ENCODE data around the gene CCDC91.

Gene CCDC91

DNA sequence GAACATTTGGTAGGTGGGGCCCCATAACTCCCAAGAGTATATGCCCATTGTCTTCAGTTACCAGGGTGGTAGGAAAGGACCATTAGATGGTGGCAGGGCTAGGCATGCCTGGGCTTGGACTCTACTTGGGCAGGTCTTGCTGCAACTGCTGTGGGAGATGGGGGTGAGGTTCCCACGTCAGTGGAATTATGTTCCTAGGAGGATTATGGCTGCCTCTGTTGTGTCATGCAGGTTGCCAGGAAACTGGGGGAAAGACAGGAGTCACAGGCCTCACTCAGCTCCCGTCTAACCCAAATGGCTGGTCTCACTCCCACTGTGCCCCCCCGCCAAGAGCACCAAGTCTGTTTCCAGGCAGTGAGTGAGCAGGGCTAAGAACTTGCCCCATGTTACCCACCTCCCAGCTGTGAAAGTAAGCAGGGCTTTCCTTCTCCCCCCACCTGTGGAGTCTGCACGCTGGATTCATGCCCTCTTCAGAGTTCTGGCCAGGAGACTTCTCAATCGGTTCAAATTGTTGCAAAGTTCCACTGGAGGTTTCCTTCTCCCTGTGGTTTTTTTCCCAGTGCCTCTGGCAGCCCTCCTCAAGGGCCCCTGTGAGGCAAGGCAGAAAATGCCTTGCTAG, 337.5 kb downstream of the CCDC91 start:
- DNase-seq (ENCODE audit: low read depth): no peak
- TF ChIP-seq, protein P1, sequence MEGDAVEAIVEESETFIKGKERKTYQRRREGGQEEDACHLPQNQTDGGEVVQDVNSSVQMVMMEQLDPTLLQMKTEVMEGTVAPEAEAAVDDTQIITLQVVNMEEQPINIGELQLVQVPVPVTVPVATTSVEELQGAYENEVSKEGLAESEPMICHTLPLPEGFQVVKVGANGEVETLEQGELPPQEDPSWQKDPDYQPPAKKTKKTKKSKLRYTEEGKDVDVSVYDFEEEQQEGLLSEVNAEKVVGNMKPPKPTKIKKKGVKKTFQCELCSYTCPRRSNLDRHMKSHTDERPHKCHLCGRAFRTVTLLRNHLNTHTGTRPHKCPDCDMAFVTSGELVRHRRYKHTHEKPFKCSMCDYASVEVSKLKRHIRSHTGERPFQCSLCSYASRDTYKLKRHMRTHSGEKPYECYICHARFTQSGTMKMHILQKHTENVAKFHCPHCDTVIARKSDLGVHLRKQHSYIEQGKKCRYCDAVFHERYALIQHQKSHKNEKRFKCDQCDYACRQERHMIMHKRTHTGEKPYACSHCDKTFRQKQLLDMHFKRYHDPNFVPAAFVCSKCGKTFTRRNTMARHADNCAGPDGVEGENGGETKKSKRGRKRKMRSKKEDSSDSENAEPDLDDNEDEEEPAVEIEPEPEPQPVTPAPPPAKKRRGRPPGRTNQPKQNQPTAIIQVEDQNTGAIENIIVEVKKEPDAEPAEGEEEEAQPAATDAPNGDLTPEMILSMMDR (IDR thresholded peaks at IDR 0.05; ENCODE audit: low read length, missing control alignments): no peak
- H3K4me3 ChIP-seq (replicated peaks; ENCODE audit: low read depth, low read length): no peak overlapping the region

DNA sequence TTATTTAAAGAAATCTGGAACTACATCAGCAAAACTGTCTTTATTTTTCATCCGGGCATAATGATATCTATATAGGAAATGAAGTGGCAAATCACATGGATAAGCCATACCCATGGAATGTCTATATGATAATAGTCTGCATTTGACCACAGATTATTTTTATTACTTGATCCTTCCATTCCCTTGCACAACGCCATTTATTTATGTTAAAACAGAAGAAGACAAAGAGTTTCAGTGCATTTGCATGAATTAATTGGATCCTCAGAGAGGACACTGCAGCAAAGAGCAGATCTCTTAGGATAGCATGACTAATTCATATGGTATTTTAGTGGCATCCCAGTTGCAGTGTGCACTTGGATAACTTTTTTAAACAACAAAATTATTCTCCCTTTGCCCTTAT, 345.0 kb downstream of the CCDC91 start:
- H3K4me3 ChIP-seq (replicated peaks; ENCODE audit: low read depth, low read length): no peak overlapping the region
- peak; percentile 64 for DNase-seq (ENCODE audit: low read depth)
- TF ChIP-seq, protein P1 (IDR thresholded peaks at IDR 0.05; ENCODE audit: low read length, missing control alignments): no peak

DNA sequence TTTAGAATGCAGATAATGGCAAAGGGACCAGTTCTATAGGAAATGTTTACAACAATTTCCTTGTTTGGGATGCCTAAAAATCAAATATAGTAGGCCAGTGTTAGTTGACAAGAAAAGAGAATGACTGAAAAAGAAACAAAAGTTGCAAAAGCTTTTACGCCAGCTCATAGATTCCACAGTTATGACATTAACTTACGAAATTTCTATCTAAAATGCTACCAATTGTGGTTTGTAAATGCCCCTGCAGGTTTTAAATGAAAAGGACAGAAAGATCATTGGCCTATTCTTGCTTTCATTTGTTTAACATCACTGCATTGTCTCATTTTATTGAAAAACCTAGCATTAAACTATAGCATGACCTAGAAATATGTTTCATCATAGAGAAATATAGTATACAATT, 345.8 kb downstream of the CCDC91 start:
- TF ChIP-seq, protein P1 (IDR thresholded peaks at IDR 0.05; ENCODE audit: low read length, missing control alignments): peak; percentile 31
- no peak overlapping the region for H3K4me3 ChIP-seq (replicated peaks; ENCODE audit: low read depth, low read length)
- peak; percentile 88 for DNase-seq (ENCODE audit: low read depth)

DNA sequence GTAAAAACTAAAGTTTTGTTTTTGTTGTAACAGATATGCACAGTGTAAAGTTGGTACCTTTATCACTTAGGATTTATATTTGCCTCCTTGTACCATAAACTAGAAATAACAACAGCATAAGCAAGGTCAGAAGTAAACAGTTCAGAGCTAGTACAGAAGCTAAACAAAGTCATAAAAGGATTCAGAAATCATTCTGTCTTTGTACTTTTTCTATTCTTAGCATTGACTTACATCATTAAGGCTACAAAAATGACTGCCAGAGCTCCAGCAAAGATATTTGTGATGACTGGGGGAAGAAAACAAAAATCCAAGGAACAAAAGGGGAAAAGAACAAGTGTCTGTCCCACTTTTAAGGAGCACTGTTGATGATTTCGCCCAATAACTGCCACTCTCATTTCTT, 347.2 kb downstream of the CCDC91 start:
- no peak for DNase-seq (ENCODE audit: low read depth)
- TF ChIP-seq, protein P1 (IDR thresholded peaks at IDR 0.05; ENCODE audit: low read length, missing control alignments): no peak
- no peak overlapping the region for H3K4me3 ChIP-seq (replicated peaks; ENCODE audit: low read depth, low read length)

DNA sequence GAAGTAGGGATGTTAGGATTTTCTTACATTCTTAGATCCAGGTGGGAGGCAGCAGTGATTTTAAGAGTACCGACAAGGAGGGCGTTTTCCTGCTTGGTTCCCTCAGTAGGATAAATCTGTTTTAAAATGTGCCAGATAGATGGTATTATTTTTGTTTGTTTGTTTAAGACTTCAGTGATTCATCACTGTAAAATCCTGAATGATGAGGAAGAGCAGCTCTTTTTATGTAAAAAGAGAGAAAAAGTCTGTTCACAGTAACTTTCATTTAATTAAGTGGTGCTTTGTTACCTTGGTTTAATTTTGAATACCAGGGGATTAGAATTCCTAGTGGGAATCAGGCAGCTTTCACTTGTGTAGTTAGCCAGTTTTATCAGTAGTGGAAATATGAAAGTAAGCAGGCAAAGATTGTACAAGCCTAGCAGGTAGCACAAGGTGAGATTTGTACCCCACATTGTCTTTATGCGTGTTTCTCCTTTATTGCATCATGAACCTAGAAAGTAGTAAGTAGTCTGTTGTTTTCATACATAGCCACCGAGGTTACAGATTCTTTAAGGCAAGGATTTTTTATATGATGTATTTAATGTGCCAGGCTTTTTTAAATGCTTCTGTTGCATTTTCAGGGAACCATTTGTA, 349.6 kb downstream of the CCDC91 start:
- no peak for DNase-seq (ENCODE audit: low read depth)
- TF ChIP-seq, protein P1 (IDR thresholded peaks at IDR 0.05; ENCODE audit: low read length, missing control alignments): no peak
- no peak overlapping the region for H3K4me3 ChIP-seq (replicated peaks; ENCODE audit: low read depth, low read length)

DNA sequence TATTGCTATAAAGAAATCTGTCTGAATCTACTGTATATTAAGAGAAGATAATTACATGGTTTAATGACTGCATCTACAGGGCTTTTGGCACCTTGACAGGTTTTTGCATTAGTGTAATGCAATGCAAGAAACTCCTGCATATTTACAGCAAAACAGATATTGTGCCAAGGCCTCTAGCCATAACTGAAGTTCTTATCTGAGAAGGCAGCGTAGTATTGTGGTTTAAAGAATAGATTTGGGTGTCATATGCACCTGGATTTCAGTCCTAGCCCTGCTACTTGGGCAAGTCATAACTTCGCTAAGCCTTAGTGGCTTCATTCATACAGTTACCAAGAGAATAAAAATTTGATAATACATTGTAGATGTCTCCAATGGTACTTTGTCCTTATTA, 350.1 kb downstream of the CCDC91 start:
- DNase-seq (ENCODE audit: low read depth): peak; percentile 7
- TF ChIP-seq, protein P1 (IDR thresholded peaks at IDR 0.05; ENCODE audit: low read length, missing control alignments): no peak
- no peak overlapping the region for H3K4me3 ChIP-seq (replicated peaks; ENCODE audit: low read depth, low read length)
